C4-2B (cell line): ENCODE data around the gene SLC28A1.

Experiments
- H3K27ac ChIP-seq: fragments of 450-650 bp; 2 replicates; pipeline ENCODE4 v1.5.1; 2017
- CTCF ChIP-seq: fragments of 450-650 bp; conservative IDR thresholded peaks from 2 replicates; pipeline ENCODE4 v1.5.1; 2017; ENCODE audit warnings: mild to moderate bottlenecking
- ZFX ChIP-seq: fragments of 450-650 bp; IDR thresholded peaks from 2 replicates; pipeline ENCODE4 v1.6.1; 2017

Gene SLC28A1

GRCh38 chr15:84883916-84884781 is at the start of gene SLC28A1:
SLC28A1 (plus strand) TSS chr15:84884662; CDS start chr15:84887761, 3,099 bp downstream.
- H3K27ac ChIP-seq: no peak within 1 kb of the TSS
- no peak for TF ChIP-seq CTCF
- no peak for TF ChIP-seq ZFX

- no peak overlapping the region for H3K27ac ChIP-seq
- TF ChIP-seq CTCF (no peak), ZFX (no peak)
These were observed 49.5 kb upstream of the SLC28A1 start for GRCh38 chr15:84834969-84835368.

- no peak overlapping the region for H3K27ac ChIP-seq
- TF ChIP-seq ZFX (no peak), CTCF (no peak)
These were observed 48.7 kb upstream of the SLC28A1 start for GRCh38 chr15:84835661-84836337.

- TF ChIP-seq ZFX (no peak), CTCF (no peak)
- H3K27ac ChIP-seq: no peak overlapping the region
These were observed 47.6 kb upstream of the SLC28A1 start for GRCh38 chr15:84836844-84837243.

GRCh38 chr15:84839714-84840113 is 44.7 kb upstream of the SLC28A1 start:
- TF ChIP-seq CTCF (no peak), ZFX (no peak)
- no peak overlapping the region for H3K27ac ChIP-seq

GRCh38 chr15:84840255-84840654 is 44.2 kb upstream of the SLC28A1 start:
- H3K27ac ChIP-seq: no peak overlapping the region; the same call in 1 of the 2 replicates
- TF ChIP-seq CTCF (no peak), ZFX (no peak)

- TF ChIP-seq ZFX: no peak
- no peak for TF ChIP-seq CTCF
- no peak overlapping the region; the same call in 1 of the 2 replicates for H3K27ac ChIP-seq
These were observed 43.6 kb upstream of the SLC28A1 start for GRCh38 chr15:84840741-84841429.
